Measurements from ENCODE around the gene FNIP1. TPM values are rescaled to one million over a fixed set of nuclear protein-coding genes. Genes with fewer than 3 reads are reported as not detected.

Gene FNIP1
- polyA plus RNA-seq, 1 donor (not counting 4 experiments of a cell fraction or from before 2014, with no cell fraction given), result 14.6 TPM

DNA sequence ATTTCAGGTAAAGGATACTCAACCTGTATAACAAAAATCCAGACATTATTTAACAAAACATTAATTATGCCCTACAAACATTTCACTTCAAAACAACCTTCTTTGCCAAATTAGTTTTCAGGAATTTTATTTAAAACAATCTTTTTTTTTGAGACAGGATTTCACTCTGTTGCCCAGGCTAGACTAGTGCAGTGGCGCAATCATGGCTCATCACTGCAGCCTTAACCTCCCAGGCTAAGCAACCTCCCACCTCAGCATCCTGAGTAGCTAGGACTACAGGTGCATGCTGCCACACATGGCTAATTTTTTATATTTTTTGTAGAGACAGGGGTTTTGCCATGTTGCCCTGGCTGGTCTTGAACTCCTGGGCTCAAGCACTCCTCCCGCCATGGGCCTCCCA is 3.9 kb downstream of the FNIP1 start:
- Histone ChIP-seq H3K9me3 (ENCODE audit: control insufficient read depth, low read depth, low read length) (no peaks in the 10 kb centered on the region), H3K27ac (ENCODE audit: control insufficient read depth, insufficient read depth, low read length) (no peak overlapping the region), H4K20me1 (ENCODE audit: control insufficient read depth, extremely low read depth, insufficient read depth, low read length) (peaks cover 2% of the 10 kb centered on the region), H3K36me3 (ENCODE audit: control insufficient read depth in 2 of 2, extremely low read depth in 1 of 2, insufficient read depth in 2 of 2, low read length in 2 of 2) (no peaks in the 10 kb centered on the region), H3K4me3 (ENCODE audit: control insufficient read depth in 2 of 3, extremely low read depth in 1 of 3, insufficient read depth in 2 of 3, low read depth in 1 of 3, low read length in 3 of 3) (no peak overlapping the region), H3K9ac (ENCODE audit: control insufficient read depth, extremely low read depth, insufficient read depth, low read length) (no peak overlapping the region), H2AFZ (ENCODE audit: control insufficient read depth, low read length) (no peak overlapping the region), H3K4me2 (ENCODE audit: control insufficient read depth, extremely low read depth, insufficient read depth, low read depth, low read length) (no peak overlapping the region), H3K79me2 (ENCODE audit: control insufficient read depth, insufficient read depth, low read length) (peaks cover 82% of the 10 kb centered on the region), H3K9me1 (ENCODE audit: control insufficient read depth, extremely low read depth, insufficient read depth, low read length) (peaks cover 3% of the 10 kb centered on the region), H3K4me1 (ENCODE audit: control insufficient read depth, extremely low read depth, insufficient read depth, low read length) (peaks cover 11% of the 10 kb centered on the region), H3K27me3 (ENCODE audit: control insufficient read depth, extremely low read depth, insufficient read depth, low read length) (no peaks in the 10 kb centered on the region)
- DNase-seq (ENCODE audit: low read depth, low spot score) (no peak), FAIRE-seq (no peak)
- dilution Hi-C loops (cut with MboI; ENCODE audit: extremely low pct_ligation_motif_present, low sequenced_read_pairs), result no loop called here
- no peak for TF ChIP-seq EZH2 (IDR thresholded peaks at IDR 0.05; ENCODE audit: low read length)

DNA sequence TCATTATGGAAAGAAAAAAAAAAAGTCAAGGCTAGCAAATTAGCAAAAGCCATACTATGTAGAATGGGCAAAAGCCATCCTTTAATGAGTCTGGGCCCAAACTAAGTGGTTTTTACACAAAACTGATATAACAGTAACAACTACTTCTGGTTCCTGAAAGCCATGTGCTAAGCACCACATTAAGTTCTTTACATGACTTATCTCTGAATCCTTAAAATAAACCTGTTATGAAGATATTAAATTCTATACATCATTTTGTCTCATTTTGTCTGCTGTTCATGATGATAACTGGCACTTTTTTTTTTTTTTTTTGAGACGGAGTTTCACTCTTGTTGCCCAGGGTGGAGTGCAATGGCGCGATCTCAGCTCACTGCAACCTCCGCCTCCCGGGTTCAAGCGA is 5.0 kb downstream of the FNIP1 start:
- Histone ChIP-seq H3K9me3 (ENCODE audit: control insufficient read depth, low read depth, low read length) (no peaks in the 10 kb centered on the region), H3K4me3 (ENCODE audit: control insufficient read depth in 2 of 3, extremely low read depth in 1 of 3, insufficient read depth in 2 of 3, low read depth in 1 of 3, low read length in 3 of 3) (no peak overlapping the region), H3K9me1 (ENCODE audit: control insufficient read depth, extremely low read depth, insufficient read depth, low read length) (peaks cover 3% of the 10 kb centered on the region), H2AFZ (ENCODE audit: control insufficient read depth, low read length) (no peak overlapping the region), H3K4me2 (ENCODE audit: control insufficient read depth, extremely low read depth, insufficient read depth, low read depth, low read length) (no peak overlapping the region), H3K27ac (ENCODE audit: control insufficient read depth, insufficient read depth, low read length) (no peak overlapping the region), H3K4me1 (ENCODE audit: control insufficient read depth, extremely low read depth, insufficient read depth, low read length) (peaks cover 7% of the 10 kb centered on the region), H3K9ac (ENCODE audit: control insufficient read depth, extremely low read depth, insufficient read depth, low read length) (no peak overlapping the region), H3K27me3 (ENCODE audit: control insufficient read depth, extremely low read depth, insufficient read depth, low read length) (no peaks in the 10 kb centered on the region), H3K36me3 (ENCODE audit: control insufficient read depth in 2 of 2, extremely low read depth in 1 of 2, insufficient read depth in 2 of 2, low read length in 2 of 2) (no peaks in the 10 kb centered on the region), H4K20me1 (ENCODE audit: control insufficient read depth, extremely low read depth, insufficient read depth, low read length) (peaks cover 4% of the 10 kb centered on the region), H3K79me2 (ENCODE audit: control insufficient read depth, insufficient read depth, low read length) (peaks cover 92% of the 10 kb centered on the region)
- DNase-seq (ENCODE audit: low read depth, low spot score) (no peak), FAIRE-seq (no peak)
- no peak for TF ChIP-seq EZH2 (IDR thresholded peaks at IDR 0.05; ENCODE audit: low read length)
- TF ChIP-seq, protein P1, sequence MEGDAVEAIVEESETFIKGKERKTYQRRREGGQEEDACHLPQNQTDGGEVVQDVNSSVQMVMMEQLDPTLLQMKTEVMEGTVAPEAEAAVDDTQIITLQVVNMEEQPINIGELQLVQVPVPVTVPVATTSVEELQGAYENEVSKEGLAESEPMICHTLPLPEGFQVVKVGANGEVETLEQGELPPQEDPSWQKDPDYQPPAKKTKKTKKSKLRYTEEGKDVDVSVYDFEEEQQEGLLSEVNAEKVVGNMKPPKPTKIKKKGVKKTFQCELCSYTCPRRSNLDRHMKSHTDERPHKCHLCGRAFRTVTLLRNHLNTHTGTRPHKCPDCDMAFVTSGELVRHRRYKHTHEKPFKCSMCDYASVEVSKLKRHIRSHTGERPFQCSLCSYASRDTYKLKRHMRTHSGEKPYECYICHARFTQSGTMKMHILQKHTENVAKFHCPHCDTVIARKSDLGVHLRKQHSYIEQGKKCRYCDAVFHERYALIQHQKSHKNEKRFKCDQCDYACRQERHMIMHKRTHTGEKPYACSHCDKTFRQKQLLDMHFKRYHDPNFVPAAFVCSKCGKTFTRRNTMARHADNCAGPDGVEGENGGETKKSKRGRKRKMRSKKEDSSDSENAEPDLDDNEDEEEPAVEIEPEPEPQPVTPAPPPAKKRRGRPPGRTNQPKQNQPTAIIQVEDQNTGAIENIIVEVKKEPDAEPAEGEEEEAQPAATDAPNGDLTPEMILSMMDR (optimal IDR thresholded peaks at IDR 0.05 in 1 of 3, IDR thresholded peaks at IDR 0.05 in 1 of 3, conservative IDR thresholded peaks at IDR 0.05 in 1 of 3; ENCODE audit: extremely low read depth in 1 of 3, insufficient read depth in 2 of 3, low read length in 3 of 3), result no peak
- dilution Hi-C loops (cut with MboI; ENCODE audit: extremely low pct_ligation_motif_present, low sequenced_read_pairs), result no loop called here

DNA sequence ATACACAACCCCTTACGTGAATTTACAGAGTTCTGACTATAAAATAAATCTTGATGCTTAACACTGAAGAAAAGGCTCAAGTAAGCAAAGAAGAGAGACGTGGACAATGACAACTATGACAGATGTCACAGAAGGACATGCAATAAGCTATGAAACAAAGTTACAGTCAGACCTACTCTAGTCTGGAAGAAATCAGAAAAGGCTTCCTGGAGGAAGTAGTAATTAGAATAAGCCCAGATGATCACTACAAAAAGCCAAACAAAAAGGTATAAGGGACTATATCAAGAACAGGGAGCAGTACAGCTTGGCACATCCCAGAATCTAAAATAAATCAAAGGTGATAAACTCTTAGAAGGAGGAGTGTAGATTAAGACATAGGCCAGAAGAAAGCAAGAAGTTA is 6.3 kb downstream of the FNIP1 start:
- H4K20me1 ChIP-seq (ENCODE audit: control insufficient read depth, extremely low read depth, insufficient read depth, low read length), result peaks cover 8% of the 10 kb centered on the region
- H3K9me3 ChIP-seq (ENCODE audit: control insufficient read depth, low read depth, low read length), result no peaks in the 10 kb centered on the region
- no peak overlapping the region for H3K9ac ChIP-seq (ENCODE audit: control insufficient read depth, extremely low read depth, insufficient read depth, low read length)
- H3K36me3 ChIP-seq (ENCODE audit: control insufficient read depth in 2 of 2, extremely low read depth in 1 of 2, insufficient read depth in 2 of 2, low read length in 2 of 2), result no peaks in the 10 kb centered on the region
- TF ChIP-seq, protein P1 (optimal IDR thresholded peaks at IDR 0.05 in 1 of 3, IDR thresholded peaks at IDR 0.05 in 1 of 3, conservative IDR thresholded peaks at IDR 0.05 in 1 of 3; ENCODE audit: extremely low read depth in 1 of 3, insufficient read depth in 2 of 3, low read length in 3 of 3), result no peak
- no peak for TF ChIP-seq EZH2 (IDR thresholded peaks at IDR 0.05; ENCODE audit: low read length)
- no peak for FAIRE-seq
- H3K4me3 ChIP-seq (ENCODE audit: control insufficient read depth in 2 of 3, extremely low read depth in 1 of 3, insufficient read depth in 2 of 3, low read depth in 1 of 3, low read length in 3 of 3), result no peak overlapping the region
- H3K27ac ChIP-seq (ENCODE audit: control insufficient read depth, insufficient read depth, low read length), result no peak overlapping the region
- DNase-seq (ENCODE audit: low read depth, low spot score), result no peak
- H3K4me1 ChIP-seq (ENCODE audit: control insufficient read depth, extremely low read depth, insufficient read depth, low read length), result peaks cover 7% of the 10 kb centered on the region
- dilution Hi-C loops (cut with MboI; ENCODE audit: extremely low pct_ligation_motif_present, low sequenced_read_pairs), result no loop called here
- no peaks in the 10 kb centered on the region for H3K27me3 ChIP-seq (ENCODE audit: control insufficient read depth, extremely low read depth, insufficient read depth, low read length)
- H3K79me2 ChIP-seq (ENCODE audit: control insufficient read depth, insufficient read depth, low read length), result peaks cover 92% of the 10 kb centered on the region
- H3K9me1 ChIP-seq (ENCODE audit: control insufficient read depth, extremely low read depth, insufficient read depth, low read length), result peaks cover 3% of the 10 kb centered on the region
- no peak overlapping the region for H2AFZ ChIP-seq (ENCODE audit: control insufficient read depth, low read length)
- H3K4me2 ChIP-seq (ENCODE audit: control insufficient read depth, extremely low read depth, insufficient read depth, low read depth, low read length), result no peak overlapping the region

Data from keratinocyte (primary cell).